Activated effector memory CD4-positive, alpha-beta T cell treated with Interleukin-2 at 50 U/mL for 16 hours (primary cell): Measurements from ENCODE around the gene LTF.
"Not testable (repeated sequence)": the region's sequence is repeated elsewhere in the genome, so short reads cannot be mapped to it uniquely, and the experiment has no call there.

Source experiments
- DNase-seq: peaks from one replicate; pipeline ENCODE4 v3.0.0-alpha.2; 2020

LTF gene

DNA sequence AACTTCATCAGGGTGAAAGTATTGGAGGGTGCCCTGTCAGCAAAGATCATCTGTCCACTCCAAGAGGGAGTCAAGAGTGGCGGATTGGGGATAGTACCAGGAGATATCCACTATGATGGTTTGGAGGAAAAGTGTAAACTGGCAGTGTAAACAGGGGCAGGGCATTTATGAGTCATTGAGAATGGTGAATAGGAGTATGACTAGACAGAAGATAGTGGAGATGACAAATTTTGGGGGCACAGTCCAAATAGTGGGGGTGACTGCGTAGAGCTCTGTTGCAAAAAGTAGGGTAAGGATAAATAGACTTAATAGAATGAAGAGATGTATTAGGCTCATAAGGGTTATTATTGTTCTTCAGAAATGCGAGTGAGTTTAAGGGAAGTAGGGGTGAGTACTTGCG is 75.9 kb downstream of the LTF start:
- not testable (repeated sequence) for DNase-seq

DNA sequence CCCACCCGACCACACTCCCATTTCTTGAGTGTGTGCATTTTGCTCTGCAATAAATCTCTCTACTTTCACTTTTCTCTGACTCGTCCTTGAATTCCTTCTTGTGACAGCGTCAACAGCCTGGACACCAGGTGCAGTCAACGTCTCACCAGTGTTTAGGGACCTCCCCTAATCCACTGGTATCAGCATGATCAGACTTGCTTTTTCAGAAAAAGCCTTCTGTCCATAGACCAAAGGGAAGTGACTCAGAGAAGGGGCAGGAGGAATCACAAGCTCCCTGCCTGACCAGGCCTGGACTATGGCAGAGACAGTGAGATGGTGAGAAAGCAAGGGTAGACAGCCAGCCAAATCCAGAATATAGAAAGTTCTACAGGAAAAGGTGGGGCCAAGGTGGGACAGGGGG is 78.5 kb downstream of the LTF start:
- no peak for DNase-seq
